Lower lobe of right lung (tissue), 2 donors: ENCODE results near the gene TMEM170B. TPM values are rescaled to one million over a fixed set of nuclear protein-coding genes. Genes with fewer than 3 reads are reported as not detected.

Experiments used
- ATAC-seq, 2 donors: fragments of 200-7000 bp; cut with Tn5 transposase; one replicate each; pipeline ENCODE4 v1.9.1; 2020 to 2022; ENCODE audit warnings: mild to moderate bottlenecking in 2 of 2, moderate library complexity in 2 of 2
- DNase-seq: peaks from one replicate; pipeline ENCODE4 v3.0.0-alpha.2; 2020
- H3K27ac ChIP-seq: fragments of 200-600 bp; one replicate; pipeline ENCODE4 v1.8.0; 2022
- H3K27me3 ChIP-seq: fragments of 200-600 bp; one replicate; pipeline ENCODE4 v1.8.0; 2022; ENCODE audit warnings: low read depth
- H3K36me3 ChIP-seq: fragments of 200-600 bp; one replicate; pipeline ENCODE4 v1.8.0; 2022; ENCODE audit warnings: mild to moderate bottlenecking
- H3K4me1 ChIP-seq: fragments of 200-600 bp; one replicate; pipeline ENCODE4 v1.8.0; 2022
- H3K4me3 ChIP-seq: fragments of 200-600 bp; one replicate; pipeline ENCODE4 v1.8.0; 2022; ENCODE audit warnings: mild to moderate bottlenecking
- H3K9me3 ChIP-seq: fragments of 200-600 bp; one replicate; pipeline ENCODE4 v1.8.0; 2022
- CTCF ChIP-seq: fragments of 200-600 bp; IDR thresholded peaks from one replicate; pipeline ENCODE4 v1.8.0; 2022; ENCODE audit warnings: antibody characterized with exemption, mild to moderate bottlenecking
- intact Hi-C: fragments of 100-400 bp; cut with DNase I; formaldehyde crosslinking; loops from one replicate; pipeline ENCODE4 v1.11.0; 2022
- total RNA-seq: library from RNA; stranded (reverse); fragmentation: NEBNext Ultra II Directional; extraction: Animal tissue kit (Norgen Biotek cat#: 25700); gene quantifications from one replicate; pipeline ENCODE4 v1.2.1, GENCODE V29; 2021
- donor health status: DM: no; HTN: yes; CAD: no; lungs with severe emphysema.

The TMEM170B gene
- total RNA-seq, 1 donor from 2014 or later, result 12.4 TPM

DNA sequence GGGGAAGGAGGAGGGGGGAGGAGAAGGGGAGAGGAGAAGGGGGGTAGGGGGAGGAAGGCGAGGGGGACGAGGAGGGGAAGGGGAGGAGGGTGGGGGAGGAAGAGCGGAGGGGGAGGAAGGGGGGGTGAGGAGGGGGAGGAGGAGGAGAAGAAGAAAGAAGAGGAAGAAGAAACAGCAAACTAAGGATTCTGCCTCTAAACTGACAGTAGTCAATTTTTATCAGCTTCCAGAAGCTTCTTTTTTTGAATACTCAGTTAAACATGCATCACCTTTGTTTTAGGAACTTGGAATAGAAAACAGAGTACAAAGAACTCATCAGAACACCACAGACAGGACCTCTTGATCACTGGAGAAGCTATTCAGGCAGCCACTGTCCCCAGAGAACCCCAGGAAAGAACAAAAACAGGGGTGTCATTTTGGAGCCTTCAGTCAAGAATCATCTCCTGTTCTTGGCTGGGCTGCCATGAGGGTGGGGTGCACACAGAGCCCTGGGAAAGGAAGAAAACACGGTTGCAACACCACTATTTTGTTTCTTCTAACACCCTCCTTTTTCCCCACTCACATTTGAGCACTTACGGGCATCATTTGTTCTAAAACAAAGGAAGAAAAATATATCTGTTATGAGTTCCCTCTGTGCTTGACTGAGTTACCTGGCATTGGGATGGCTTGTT is 67.4 kb downstream of the TMEM170B start:
- no peak for TF ChIP-seq CTCF
- ATAC-seq (no peak), DNase-seq (no peak)
- intact Hi-C loops, result no loop called here
- H3K9me3 ChIP-seq, result no peaks in the 10 kb centered on the region
- no peaks in the 10 kb centered on the region for H3K36me3 ChIP-seq
- no peak overlapping the region for H3K4me3 ChIP-seq
- peaks cover 44% of the 10 kb centered on the region for H3K4me1 ChIP-seq
- H3K27me3 ChIP-seq, result no peaks in the 10 kb centered on the region
- no peak overlapping the region for H3K27ac ChIP-seq

- ATAC-seq, result no peak
- H3K27ac ChIP-seq, result peak overlapping the region; percentile 14
- intact Hi-C loops, result no loop called here
- no peaks in the 10 kb centered on the region for H3K27me3 ChIP-seq
- H3K9me3 ChIP-seq, result no peaks in the 10 kb centered on the region
- H3K36me3 ChIP-seq, result no peaks in the 10 kb centered on the region
- TF ChIP-seq CTCF, result no peak
- peaks cover 47% of the 10 kb centered on the region for H3K4me1 ChIP-seq
- DNase-seq, result no peak
- no peak overlapping the region for H3K4me3 ChIP-seq
Observed at GRCh38 chr6:11605507-11605905, 68.0 kb downstream of the TMEM170B start.

DNA sequence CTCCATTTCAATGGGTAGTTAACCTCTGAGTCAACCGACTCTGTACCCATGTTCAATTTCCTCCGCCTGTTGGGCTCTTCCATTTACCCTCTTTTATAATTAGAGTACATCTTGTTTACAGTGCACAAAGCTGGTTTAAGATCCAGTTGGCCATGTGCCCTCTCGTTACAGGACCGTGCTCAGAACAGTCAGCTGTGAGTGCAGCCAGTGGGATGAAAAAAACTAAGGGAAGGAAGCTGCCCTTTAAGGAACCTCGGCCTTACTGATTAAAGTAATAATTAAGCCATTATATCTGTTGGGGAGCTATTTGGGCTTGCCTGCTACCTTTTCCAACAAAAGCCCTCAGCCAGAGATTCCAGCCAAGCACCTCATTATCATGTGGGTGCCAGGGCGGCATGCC is 68.8 kb downstream of the TMEM170B start:
- no peak for DNase-seq
- H3K4me1 ChIP-seq, result peaks cover 47% of the 10 kb centered on the region
- H3K4me3 ChIP-seq, result no peak overlapping the region
- no peaks in the 10 kb centered on the region for H3K36me3 ChIP-seq
- no peak for TF ChIP-seq CTCF
- no peaks in the 10 kb centered on the region for H3K27me3 ChIP-seq
- peak overlapping the region; percentile 14 for H3K27ac ChIP-seq
- no peaks in the 10 kb centered on the region for H3K9me3 ChIP-seq
- intact Hi-C loops, result no loop called here
- ATAC-seq, result no peak

GRCh38 chr6:11607383-11607782 is 69.8 kb downstream of the TMEM170B start:
- no peak overlapping the region for H3K4me3 ChIP-seq
- no peaks in the 10 kb centered on the region for H3K36me3 ChIP-seq
- TF ChIP-seq CTCF, result no peak
- ATAC-seq, result peak; percentile 14 to 26
- no peaks in the 10 kb centered on the region for H3K9me3 ChIP-seq
- no peaks in the 10 kb centered on the region for H3K27me3 ChIP-seq
- intact Hi-C loops, result no loop called here
- DNase-seq, result no peak
- no peak overlapping the region for H3K27ac ChIP-seq
- H3K4me1 ChIP-seq, result peaks cover 47% of the 10 kb centered on the region

GRCh38 chr6:11608600-11609323 is 71.2 kb downstream of the TMEM170B start:
- no peaks in the 10 kb centered on the region for H3K27me3 ChIP-seq
- H3K9me3 ChIP-seq, result no peaks in the 10 kb centered on the region
- intact Hi-C loops, result no loop called here
- no peak for DNase-seq
- no peak for TF ChIP-seq CTCF
- H3K4me3 ChIP-seq, result no peak overlapping the region
- peaks cover 47% of the 10 kb centered on the region for H3K4me1 ChIP-seq
- H3K27ac ChIP-seq, result peak overlapping the region; percentile 59
- no peaks in the 10 kb centered on the region for H3K36me3 ChIP-seq
- no peak for ATAC-seq
